ENCODE measurements around the gene NMUR2.
A peak's percentile ranks its signal among the peaks of the same experiment; 100 is the strongest.

Gene NMUR2

DNA sequence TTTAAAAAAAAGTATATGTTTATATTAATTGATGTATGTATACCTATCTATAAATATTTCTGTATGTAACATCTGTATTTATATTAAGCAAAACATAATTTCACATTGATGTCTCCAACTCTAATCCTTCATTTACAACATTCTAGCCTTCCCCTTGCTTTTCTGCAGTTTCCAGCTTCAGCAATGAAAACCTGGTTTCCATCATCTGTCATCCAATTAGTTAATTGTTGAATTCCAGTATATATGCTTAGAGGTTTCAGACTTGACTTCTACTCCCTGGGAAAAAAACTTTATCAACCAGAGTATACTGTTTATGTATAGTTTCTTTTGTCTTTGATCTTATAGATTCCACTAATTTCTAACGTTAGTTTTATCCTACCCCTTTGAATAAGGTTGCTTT lies 38.4 kb downstream of the NMUR2 start:
- no peak for DNase-seq

- DNase-seq: no peak
These were observed 40.2 kb downstream of the NMUR2 start for GRCh38 chr5:152364899-152365298.

DNA sequence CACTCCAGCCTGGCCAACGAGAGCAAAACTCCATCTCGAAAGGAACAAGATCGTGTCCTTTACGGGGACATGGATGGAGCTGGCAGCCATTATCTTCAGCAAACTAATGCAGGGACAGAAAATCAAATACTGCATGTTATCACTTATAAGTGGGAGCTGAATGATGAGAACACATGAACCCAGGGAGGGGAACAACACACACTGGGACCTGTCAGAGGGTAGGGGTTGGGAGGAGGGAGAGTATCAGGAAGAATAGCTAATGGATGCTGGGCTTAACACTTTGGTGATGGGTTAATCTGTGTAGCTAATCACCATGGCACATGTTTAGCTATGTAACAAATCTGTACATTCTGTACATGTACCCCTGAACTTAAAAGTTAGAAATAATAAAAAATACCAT lies 40.9 kb downstream of the NMUR2 start:
- DNase-seq: no peak

DNA sequence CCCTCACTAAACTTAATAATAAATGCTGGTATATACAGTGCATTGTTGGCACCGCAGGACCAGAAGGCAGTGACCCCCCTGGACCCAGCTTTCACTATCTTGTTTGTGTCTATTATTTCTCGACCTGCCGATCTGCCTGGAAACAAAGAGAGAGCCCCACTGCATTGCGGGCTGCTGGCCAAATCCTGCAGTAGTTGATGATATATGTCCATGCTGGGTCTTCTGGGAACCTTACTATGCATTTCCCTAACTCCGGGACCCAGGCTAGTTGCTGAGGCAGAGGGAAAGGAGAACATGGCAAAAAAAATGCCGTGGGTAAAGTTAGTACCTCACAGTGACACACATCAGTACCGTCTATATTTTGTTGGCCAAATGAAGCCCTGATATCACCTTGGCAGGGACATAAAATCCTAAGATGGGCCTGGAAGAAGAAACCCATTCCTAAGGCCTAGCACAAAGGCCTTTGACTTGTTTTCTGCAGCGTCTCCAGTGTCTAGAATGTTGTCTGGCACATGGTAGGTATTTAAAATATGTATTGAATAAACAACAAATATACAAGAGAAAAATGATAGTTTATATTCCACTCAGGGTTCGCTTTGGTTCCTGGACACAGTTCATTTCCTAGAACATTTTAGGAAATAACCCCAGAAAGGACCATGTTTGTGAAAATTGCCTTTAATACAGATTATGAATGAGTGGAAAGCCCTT lies 46.1 kb downstream of the NMUR2 start:
- no peak for DNase-seq

GRCh38 chr5:152356506-152356905 lies 48.6 kb downstream of the NMUR2 start:
- no peak for DNase-seq

DNA sequence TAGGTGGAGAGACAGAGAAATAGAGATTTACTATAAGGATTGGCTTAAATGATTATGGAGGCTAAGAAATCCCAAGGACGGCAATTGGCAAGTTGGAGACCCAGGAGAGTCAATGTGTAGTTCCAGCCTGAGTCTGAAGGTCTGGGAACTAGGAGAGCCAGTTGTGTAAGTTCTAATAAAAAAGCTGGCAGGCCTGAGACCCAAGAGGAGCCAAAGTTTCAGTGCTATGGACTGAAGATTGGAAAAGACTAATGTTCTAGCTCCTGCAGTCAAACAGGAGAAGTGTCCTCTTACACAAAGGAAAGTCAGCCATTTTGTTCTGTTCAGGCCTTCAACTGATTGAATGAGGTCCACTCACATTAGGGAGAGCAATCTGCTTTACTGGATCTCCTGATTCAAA lies 50.0 kb downstream of the NMUR2 start:
- DNase-seq: no peak

- no peak for DNase-seq
These were observed 52.1 kb downstream of the NMUR2 start for GRCh38 chr5:152353001-152353400.

DNA sequence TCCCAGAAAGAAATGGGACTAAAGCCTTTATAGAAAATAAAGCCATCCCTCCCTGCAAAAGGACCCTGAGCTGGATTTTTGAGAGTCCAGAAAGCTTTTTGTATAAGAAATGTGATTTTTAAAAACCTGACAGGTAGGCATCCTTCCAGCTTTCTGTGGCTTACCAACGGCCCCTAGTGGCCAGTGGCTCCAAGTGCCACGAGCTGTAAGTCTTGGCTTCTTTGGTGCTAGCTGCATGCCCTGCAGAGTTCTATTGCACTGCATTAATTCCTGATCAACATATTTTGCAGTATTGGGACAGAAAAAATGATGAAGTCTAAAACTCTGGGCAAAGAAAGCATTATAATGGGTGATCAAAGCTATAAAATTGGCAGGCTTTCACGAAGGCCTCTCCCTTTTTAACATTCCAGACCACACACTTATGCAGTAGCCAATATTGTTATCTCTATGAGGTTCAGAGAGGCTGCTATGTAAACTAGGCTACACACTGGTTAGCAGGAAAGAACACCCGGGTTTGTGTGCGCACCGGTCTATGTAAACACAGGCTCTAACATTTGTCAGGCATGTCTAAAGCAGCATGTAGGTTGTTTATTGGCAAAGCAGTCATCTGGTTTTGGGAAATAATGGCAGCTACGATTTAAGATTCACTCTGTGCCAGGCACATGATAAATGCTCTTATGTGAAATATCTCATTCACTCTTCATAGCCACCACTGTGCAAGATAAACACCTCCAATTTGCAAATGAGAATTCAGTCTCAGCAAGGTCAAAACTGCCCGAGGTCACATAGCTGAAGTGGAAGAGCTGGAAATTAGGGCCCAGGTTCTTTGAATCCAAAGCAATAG lies 55.2 kb downstream of the NMUR2 start:
- peak; percentile 35 for DNase-seq
